HG02973 (cell line): Measurements from ENCODE around the gene TNS2.
"Not testable (repeated sequence)": the region's sequence is repeated elsewhere in the genome, so short reads cannot be mapped to it uniquely, and the experiment has no call there.

Experiments used
- ATAC-seq: cut with Tn5 transposase; IDR thresholded peaks from one replicate; pipeline ENCODE4 v1.9.1; 2021; ENCODE audit warnings: moderate library complexity; ENCODE audit not compliant: unreplicated experiment

The TNS2 gene

DNA sequence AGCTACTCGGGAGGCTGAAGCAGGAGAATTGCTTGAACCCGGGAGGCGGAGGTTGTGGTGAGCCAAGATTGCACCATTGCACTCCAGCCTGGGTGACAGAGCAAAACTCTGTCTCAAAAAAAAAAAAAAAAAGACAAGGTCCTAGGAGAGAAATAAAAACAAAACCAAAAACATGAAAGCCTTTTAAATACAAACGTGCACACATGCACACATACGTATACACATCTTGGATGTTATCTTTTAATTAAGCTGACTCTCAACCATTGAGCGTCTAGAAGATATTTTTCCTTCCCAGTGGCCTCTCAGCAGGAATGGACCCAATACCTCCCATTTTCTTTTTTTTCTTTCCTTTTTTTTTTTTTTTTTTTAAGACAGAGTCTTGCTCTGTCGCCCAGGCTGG lies 62.6 kb downstream of the TNS2 start:
- ATAC-seq: not testable (repeated sequence)

DNA sequence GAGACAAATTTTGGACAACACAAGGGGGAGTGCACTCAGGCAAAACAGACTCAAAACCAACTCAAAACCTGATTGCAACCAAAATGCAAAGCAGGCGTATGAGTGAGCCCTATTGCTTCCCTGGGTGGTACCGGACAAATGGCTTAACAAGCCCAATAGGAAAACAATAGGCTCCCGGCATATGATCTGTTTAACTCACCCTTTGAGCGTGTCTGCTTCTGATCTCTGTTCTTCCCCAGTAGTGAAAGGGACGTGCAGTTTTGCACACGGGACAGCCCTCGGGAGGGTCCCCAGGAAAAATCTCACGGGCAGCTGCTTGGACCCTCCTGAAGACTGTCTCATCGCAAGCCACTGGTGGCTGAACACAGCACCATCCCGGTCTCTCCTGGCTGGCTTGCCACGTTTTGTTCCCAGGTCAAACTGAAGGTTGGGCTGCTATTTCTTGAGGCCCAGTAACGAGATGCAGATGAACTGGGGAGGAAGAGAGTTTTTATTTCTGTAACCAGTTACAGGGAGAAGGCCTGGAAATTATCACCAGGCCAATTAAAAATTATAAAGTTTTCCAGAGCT lies 63.4 kb downstream of the TNS2 start:
- ATAC-seq: no peak

DNA sequence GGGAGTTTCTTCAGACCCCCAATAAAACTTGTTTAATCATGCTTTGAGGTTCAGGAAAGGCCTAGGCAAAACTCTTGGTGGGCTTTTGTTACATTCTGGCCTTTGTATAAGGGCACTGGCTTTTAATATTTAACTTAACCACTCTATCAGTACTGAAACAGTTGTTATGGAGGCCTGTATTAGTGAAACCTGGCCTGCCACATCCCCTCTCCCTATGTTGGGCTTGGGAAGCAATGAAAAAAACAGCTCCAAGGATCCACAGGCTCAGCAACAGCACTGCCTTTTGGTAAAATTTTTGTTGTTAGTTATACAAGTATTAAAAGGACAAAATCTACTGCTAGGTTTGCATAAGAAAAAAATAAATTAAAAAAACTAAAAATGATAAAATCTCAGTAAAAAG lies 64.1 kb downstream of the TNS2 start:
- no peak for ATAC-seq
